ENCODE measurements around the gene SLC25A1.

The SLC25A1 gene

GRCh38 chr22:19134176-19134831 lies 44.2 kb downstream of the SLC25A1 start:
- DNase-seq = no peak

- no peak for DNase-seq
Observed at GRCh38 chr22:19133561-19133960, 45.0 kb downstream of the SLC25A1 start.

- no peak for DNase-seq
Observed at GRCh38 chr22:19132693-19133400, 45.7 kb downstream of the SLC25A1 start.

GRCh38 chr22:19132153-19132552 lies 46.4 kb downstream of the SLC25A1 start:
- DNase-seq = no peak

- DNase-seq = no peak
Observed at GRCh38 chr22:19131685-19132015, 46.9 kb downstream of the SLC25A1 start.

GRCh38 chr22:19130959-19131684 lies 47.4 kb downstream of the SLC25A1 start, which contains the start of gene TSSK2:
Gene TSSK2, plus strand, starts transcription at chr22:19131308. Its CDS starts 92 bp downstream, at chr22:19131400.
- no peak for DNase-seq

GRCh38 chr22:19129871-19130270 lies 48.7 kb downstream of the SLC25A1 start:
- no peak for DNase-seq

GRCh38 chr22:19128946-19129727 lies 49.4 kb downstream of the SLC25A1 start:
- no peak for DNase-seq

- DNase-seq = no peak
Observed at GRCh38 chr22:19128009-19128401, 50.5 kb downstream of the SLC25A1 start.

GRCh38 chr22:19127329-19128008 lies 51.1 kb downstream of the SLC25A1 start:
- DNase-seq = no peak

- no peak for DNase-seq
Observed at GRCh38 chr22:19126309-19127273, 51.9 kb downstream of the SLC25A1 start.

Data from activated CD4-positive, alpha-beta T cell treated with anti-CD3 and anti-CD28 coated beads, Interleukin-10, Interleukin-2, amounts not matched to agents 100 ng/mL and 50 ng/mL, durations not matched to agents 16 hours and 8 hours (primary cell).